Osteocyte (in vitro differentiated cells): ENCODE results near the gene EPS8L3. TPM values are rescaled to one million over a fixed set of nuclear protein-coding genes. Genes with fewer than 3 reads are reported as not detected.

Experiments
- DNase-seq: peaks from one replicate; pipeline ENCODE4 v3.0.0; 2021; ENCODE audit warnings: mixed read lengths; ENCODE audit not compliant: unreplicated experiment; ENCODE audit errors: extremely low spot score
- H3K27ac Mint-ChIP-seq: one replicate; pipeline ENCODE4 v1.8.0; 2021; ENCODE audit warnings: mild to moderate bottlenecking, mixed read lengths; ENCODE audit not compliant: unreplicated experiment
- H3K27me3 Mint-ChIP-seq: one replicate; pipeline ENCODE4 v1.8.0; 2021; ENCODE audit warnings: mixed read lengths; ENCODE audit not compliant: unreplicated experiment
- H3K36me3 Mint-ChIP-seq: one replicate; pipeline ENCODE4 v1.8.0; 2021; ENCODE audit warnings: mixed read lengths; ENCODE audit not compliant: unreplicated experiment
- H3K4me1 Mint-ChIP-seq: one replicate; pipeline ENCODE4 v1.8.0; 2021; ENCODE audit warnings: mixed read lengths; ENCODE audit not compliant: unreplicated experiment
- H3K4me3 Mint-ChIP-seq: one replicate; pipeline ENCODE4 v1.8.0; 2021; ENCODE audit warnings: mild to moderate bottlenecking, moderate library complexity, mixed read lengths; ENCODE audit not compliant: unreplicated experiment
- H3K9me3 Mint-ChIP-seq: one replicate; pipeline ENCODE4 v1.8.0; 2021; ENCODE audit warnings: mixed read lengths; ENCODE audit not compliant: unreplicated experiment
- CTCF ChIP-seq: fragments of 200-600 bp; sonication (generic); IDR thresholded peaks from 2 replicates; pipeline ENCODE4 v1.5.0; 2021; ENCODE audit warnings: antibody characterized with exemption, mild to moderate bottlenecking, moderate library complexity
- total RNA-seq: library from RNA; stranded (reverse); gene quantifications from 2 replicates; pipeline ENCODE4 v1.2.1, GENCODE V29; 2021

The EPS8L3 gene
- total RNA-seq, 1 donor from 2014 or later = not detected

GRCh38 chr1:109786531-109787021 lies 22.9 kb upstream of the EPS8L3 start:
- Mint-ChIP-seq H3K9me3 (no peaks in the 10 kb centered on the region), H3K27ac (no peak overlapping the region), H3K4me1 (peaks cover 77% of the 10 kb centered on the region), H3K27me3 (no peaks in the 10 kb centered on the region), H3K4me3 (no peak overlapping the region), H3K36me3 (no peaks in the 10 kb centered on the region)
- TF ChIP-seq CTCF = no peak
- no peak for DNase-seq

GRCh38 chr1:109786112-109786480 lies 22.4 kb upstream of the EPS8L3 start:
- Mint-ChIP-seq H3K27me3 (no peaks in the 10 kb centered on the region), H3K27ac (no peak overlapping the region), H3K36me3 (no peaks in the 10 kb centered on the region), H3K9me3 (no peaks in the 10 kb centered on the region), H3K4me1 (peaks cover 72% of the 10 kb centered on the region), H3K4me3 (no peak overlapping the region)
- no peak for TF ChIP-seq CTCF
- no peak for DNase-seq

GRCh38 chr1:109785446-109786111 lies 21.9 kb upstream of the EPS8L3 start:
- H3K36me3 Mint-ChIP-seq = no peaks in the 10 kb centered on the region
- DNase-seq = no peak
- peaks cover 67% of the 10 kb centered on the region for H3K4me1 Mint-ChIP-seq
- H3K27ac Mint-ChIP-seq = no peak overlapping the region
- no peaks in the 10 kb centered on the region for H3K27me3 Mint-ChIP-seq
- TF ChIP-seq CTCF = no peak
- H3K4me3 Mint-ChIP-seq = no peak overlapping the region
- no peaks in the 10 kb centered on the region for H3K9me3 Mint-ChIP-seq

- no peak for DNase-seq
- H3K9me3 Mint-ChIP-seq = no peaks in the 10 kb centered on the region
- no peaks in the 10 kb centered on the region for H3K36me3 Mint-ChIP-seq
- no peak for TF ChIP-seq CTCF
- no peaks in the 10 kb centered on the region for H3K27me3 Mint-ChIP-seq
- H3K27ac Mint-ChIP-seq = no peak overlapping the region
- no peak overlapping the region for H3K4me3 Mint-ChIP-seq
- peaks cover 60% of the 10 kb centered on the region for H3K4me1 Mint-ChIP-seq
These were observed 21.0 kb upstream of the EPS8L3 start for GRCh38 chr1:109784551-109785252.

- no peaks in the 10 kb centered on the region for H3K36me3 Mint-ChIP-seq
- H3K4me1 Mint-ChIP-seq = peaks cover 49% of the 10 kb centered on the region
- no peaks in the 10 kb centered on the region for H3K9me3 Mint-ChIP-seq
- H3K4me3 Mint-ChIP-seq = no peak overlapping the region
- DNase-seq = no peak
- H3K27ac Mint-ChIP-seq = no peak overlapping the region
- no peaks in the 10 kb centered on the region for H3K27me3 Mint-ChIP-seq
- TF ChIP-seq CTCF = no peak
These were observed 19.7 kb upstream of the EPS8L3 start for GRCh38 chr1:109783436-109783835.
